GM12878 (cell line): Measurements from ENCODE around the gene AP1M1. TPM values are rescaled to one million over a fixed set of nuclear protein-coding genes. Genes with fewer than 3 reads are reported as not detected.

Experiments
- ATAC-seq: fragments of 200-7000 bp; cut with Tn5 transposase; 3 replicates; pipeline ENCODE4 v1.9.1; 2020; ENCODE audit warnings: mild to moderate bottlenecking, moderate library complexity
- BruUV-seq: library from RNA; stranded (reverse); fragments of 400-500 nt; replicated peaks from 2 replicates; lab custom pipeline; 2021; lab: Mats Ljungman, UMichigan
- CTCF ChIA-PET: fragments of 300-600 bp; sonication (Branson Sonifier 250); formaldehyde crosslinking; extraction: SDS; loops from one replicate; lab custom pipeline; 2021; ENCODE audit warnings: inconsistent platforms; lab: Yijun Ruan, JAX
- POLR2A ChIA-PET: fragments of 350-600 bp; formaldehyde crosslinking; extraction: SDS; loops from one replicate; lab custom pipeline; 2021; ENCODE audit warnings: inconsistent platforms; lab: Charles Lee
- RAD21 ChIA-PET: fragments of 300-600 bp; sonication (Branson Sonifier 250); formaldehyde crosslinking; loops from one replicate; lab custom pipeline; 2023; ENCODE audit warnings: antibody characterized with exemption; ENCODE audit not compliant: unreplicated experiment; lab: Charles Lee
- SMC1A ChIA-PET: fragments of 300-600 bp; sonication (Branson Sonifier 250); formaldehyde crosslinking; loops from one replicate; lab custom pipeline; 2023; ENCODE audit not compliant: unreplicated experiment, uncharacterized antibody; lab: Charles Lee
- DNase-seq: peaks from one replicate; pipeline ENCODE4 v3.0.0-alpha.2; 2011; ENCODE audit warnings: low read depth, low spot score
- FAIRE-seq: peaks from 3 replicates; lab custom pipeline; 2011; peaks lifted over from hg19 to GRCh38; lab: Jason Lieb, UNC
- H2AFZ ChIP-seq: 2 replicates; pipeline ENCODE4 v1.6.0; 2011; ENCODE audit warnings: low read depth, low read length, control low read depth; ENCODE audit not compliant: control insufficient read depth
- H3K27ac ChIP-seq: 2 replicates; pipeline ENCODE4 v1.5.1; 2011; ENCODE audit warnings: control low read depth; ENCODE audit not compliant: control insufficient read depth, insufficient read depth
- H3K27me3 ChIP-seq, 2 experiments: replicated peaks in 1 of 2; 2 replicates each; pipeline versions ENCODE4 v1.6.0 to v1.6.1; 2011; ENCODE audit warnings: low read length in 1 of 2; ENCODE audit not compliant: control insufficient read depth in 2 of 2, insufficient read depth in 2 of 2
- H3K36me3 ChIP-seq, 2 experiments: 2 replicates each; pipeline ENCODE4 v1.5.1; 2011; ENCODE audit warnings: low read length in 1 of 2; ENCODE audit not compliant: control insufficient read depth in 2 of 2, insufficient read depth in 2 of 2
- H3K4me1 ChIP-seq: 2 replicates; pipeline ENCODE4 v1.6.1; 2011; ENCODE audit warnings: mild to moderate bottlenecking, low read length, moderate library complexity, mixed read lengths; ENCODE audit not compliant: control insufficient read depth, insufficient read depth
- H3K4me2 ChIP-seq: 2 replicates; pipeline ENCODE4 v1.6.0; 2011; ENCODE audit warnings: control low read depth; ENCODE audit not compliant: control insufficient read depth, insufficient read depth
- H3K4me3 ChIP-seq: fragments of 200-600 bp; sonication (generic); 2 replicates; pipeline ENCODE4 v1.5.1; 2016
- H3K79me2 ChIP-seq: 2 replicates; pipeline ENCODE4 v1.6.0; 2011; ENCODE audit warnings: low read length; ENCODE audit not compliant: control insufficient read depth, insufficient read depth
- H3K9ac ChIP-seq: 2 replicates; pipeline ENCODE4 v1.8.0; 2011; ENCODE audit warnings: low read length, control low read depth, mixed read lengths; ENCODE audit not compliant: control insufficient read depth, insufficient read depth
- H3K9me3 ChIP-seq: replicated peaks from 3 replicates; pipeline ENCODE4 v1.5.1; 2011; ENCODE audit warnings: mild to moderate bottlenecking, low read length; ENCODE audit not compliant: control insufficient read depth, insufficient read depth
- H4K20me1 ChIP-seq: 2 replicates; pipeline ENCODE4 v1.6.0; 2011; ENCODE audit not compliant: control insufficient read depth, insufficient read depth
- BMI1 ChIP-seq: fragments of 450-650 bp; IDR thresholded peaks from 2 replicates; pipeline ENCODE4 v1.6.1; 2016; ENCODE audit warnings: mild to moderate bottlenecking, moderate library complexity, borderline replicate concordance
- CREM ChIP-seq: IDR thresholded peaks from 2 replicates; pipeline ENCODE4 v1.6.1; 2014; ENCODE audit warnings: antibody characterized with exemption, low read depth
- DPF2 ChIP-seq: fragments of 450-650 bp; IDR thresholded peaks from 2 replicates; pipeline ENCODE4 v1.6.1; 2017; ENCODE audit warnings: mild to moderate bottlenecking
- EED ChIP-seq: sonication (generic); IDR thresholded peaks from 2 replicates; pipeline ENCODE4 v1.6.1; 2016; ENCODE audit warnings: antibody characterized with exemption, low read depth
- ESRRA ChIP-seq: IDR thresholded peaks from 2 replicates; pipeline ENCODE4 v1.6.1; 2012; ENCODE audit warnings: mild to moderate bottlenecking, low read length, improper control_type of control experiment
- KLF5 ChIP-seq: fragments of 450-650 bp; IDR thresholded peaks from 2 replicates; pipeline ENCODE4 v1.6.1; 2014; ENCODE audit warnings: mild to moderate bottlenecking; ENCODE audit not compliant: partially characterized antibody
- POU2F2 ChIP-seq: IDR thresholded peaks from 3 replicates; pipeline ENCODE4 v1.6.1; 2011; ENCODE audit warnings: low read depth, mild to moderate bottlenecking, low read length, borderline replicate concordance
- RAD21 ChIP-seq: IDR thresholded peaks from 2 replicates; pipeline ENCODE4 v1.6.1; 2011; ENCODE audit warnings: mild to moderate bottlenecking, low read depth, low read length, moderate library complexity; ENCODE audit not compliant: insufficient read depth
- RCOR1 ChIP-seq: conservative IDR thresholded peaks from 2 replicates; pipeline ENCODE4 v1.6.1; 2012; ENCODE audit warnings: low read depth, low read length, improper control_type of control experiment
- SPI1 ChIP-seq: IDR thresholded peaks from 2 replicates; pipeline ENCODE4 v1.6.1; 2011; ENCODE audit warnings: low read depth, mild to moderate bottlenecking, low read length, moderate library complexity, borderline replicate concordance; ENCODE audit not compliant: insufficient read depth
- TCF12 ChIP-seq: IDR thresholded peaks from 2 replicates; pipeline ENCODE4 v1.6.1; 2011; ENCODE audit warnings: low read depth, mild to moderate bottlenecking, low read length
- WGBS: methylation state at CpG from one replicate; pipeline ENCODE4 v1.1.6; 2016; ENCODE audit warnings: low lambda C conversion rate; ENCODE audit not compliant: insufficient replicate concordance, insufficient coverage; ENCODE audit errors: missing lambda C conversion rate; 5-methylcytosine and 5-hydroxymethylcytosine counted together
- in situ Hi-C: fragments of 300-500 bp; cut with MboI; formaldehyde crosslinking; loops from 9 replicates; pipeline ENCODE4 v1.14.3; 2018; ENCODE audit warnings: mixed read lengths
- intact Hi-C: fragments of 100-400 bp; cut with micrococcal nuclease; formaldehyde crosslinking; loops from one replicate; pipeline ENCODE4 v1.14.2; 2022; ENCODE audit not compliant: unreplicated experiment
- polyA plus RNA-seq, 11 experiments: library from polyadenylated mRNA; depleted of rRNA in 4 of 11; unstranded in 6 of 11; stranded (reverse) in 5 of 11; fragments of >200 nt; fragmentation: Nextera tagmentation in 4 of 11; fragmentation: Illumina TruSeq in 1 of 11; extraction: Ambion mirVana in 4 of 11; extraction: Trizol in 1 of 11; gene quantifications; 1 replicate in 1 of 11; 2 replicates in 10 of 11; pipeline versions ENCODE4 v1.2.1 to v1.2.3, GENCODE V29; 2011 to 2016; ENCODE audit warnings: inconsistent platforms in 2 of 11, missing spikeins in 2 of 11, low read depth in 1 of 11
- total RNA-seq, 4 experiments: library from RNA; depleted of rRNA in 3 of 4; stranded (reverse); fragments of >200 nt in 3 of 4; fragmentation: Illumina TruSeq in 1 of 4; extraction: Trizol in 1 of 4; gene quantifications; 2 replicates each; pipeline versions ENCODE4 v1.2.1 to v1.2.3, GENCODE V29; 2013 to 2021
- TF ChIP-seq, protein P1 (sequence below): fragments of 450-650 bp; IDR thresholded peaks from 2 replicates; pipeline ENCODE4 v1.6.1; 2017; ENCODE audit warnings: mild to moderate bottlenecking
- TF ChIP-seq, protein P2 (sequence below): fragments of 450-650 bp; IDR thresholded peaks from 2 replicates; pipeline ENCODE4 v1.6.1; 2017; ENCODE audit warnings: mild to moderate bottlenecking, low read depth, inconsistent platforms; ENCODE audit not compliant: poor library complexity, severe bottlenecking
- TF ChIP-seq, protein P3 (sequence below): fragments of 450-650 bp; IDR thresholded peaks from 2 replicates; pipeline ENCODE4 v1.6.1; 2017; ENCODE audit warnings: borderline replicate concordance
- TF ChIP-seq, protein P4 (sequence below): fragments of 450-650 bp; conservative IDR thresholded peaks from 2 replicates; pipeline ENCODE4 v1.6.1; 2017; ENCODE audit warnings: mild to moderate bottlenecking, moderate library complexity
- TF ChIP-seq, protein P5 (sequence below): IDR thresholded peaks from 2 replicates; pipeline ENCODE4 v1.6.1; 2011; ENCODE audit warnings: low read depth, mild to moderate bottlenecking, low read length, moderate library complexity, borderline replicate concordance; ENCODE audit errors: extremely low read depth

Gene AP1M1
- total and polyA plus RNA-seq, 10 of the 15 experiments (the other 5 are each of a cell fraction or from before 2014, with no cell fraction given): 1.0 to 116 (median 44.7) TPM

DNA sequence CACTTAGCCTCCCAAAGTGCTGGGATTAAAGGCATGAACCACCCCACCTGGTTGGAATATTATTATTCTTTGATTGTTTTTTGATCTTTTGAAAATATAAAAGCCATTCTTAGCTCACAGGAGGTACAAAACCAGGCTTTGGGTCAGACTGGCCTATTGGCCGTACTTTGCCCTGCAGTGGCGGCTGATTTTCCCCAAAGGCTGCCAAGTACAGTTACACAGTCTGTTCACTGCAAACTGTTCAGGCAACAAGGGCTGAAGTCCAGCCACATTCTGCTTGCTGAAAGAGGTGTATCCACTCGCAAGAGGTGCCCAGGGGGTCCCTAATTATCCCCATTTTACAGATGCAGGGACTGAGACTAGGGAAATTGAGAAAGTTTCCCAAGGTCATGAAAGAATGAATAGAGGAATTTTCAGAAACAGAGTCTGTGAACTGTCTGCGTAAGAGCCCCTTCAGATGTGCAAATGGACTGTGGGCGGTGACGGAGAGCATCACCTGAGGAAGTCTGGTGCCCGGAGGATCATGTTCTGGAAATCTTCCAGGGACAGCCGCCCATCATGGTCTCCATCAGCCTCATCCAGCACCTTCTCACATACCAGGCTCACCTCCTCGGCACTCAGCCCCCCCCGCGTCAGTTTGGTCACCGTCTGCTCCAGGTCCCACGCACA, 33.4 kb upstream of the AP1M1 start:
- WGBS: 77% methylated on average over 13 of the region's 13 CpGs
- ChIA-PET SMC1A (interaction anchor here (0.8 to 1.5 kb wide), 3 partner anchors 8 to 123 kb away, joined by 3 to 4 read pairs (median 3); no protein-coding TSS in a partner anchor), RAD21 (no interaction called here), POLR2A (no interaction called here), CTCF (interaction anchor here (0.6 kb wide), 1 partner anchor 50 kb away, joined by 3 read pairs; no protein-coding TSS in a partner anchor)
- Histone ChIP-seq H3K9ac (no peak overlapping the region), H3K27ac (no peak overlapping the region), H3K4me2 (no peak overlapping the region), H2AFZ (no peak overlapping the region), H3K4me1 (peaks cover 12% of the 10 kb centered on the region), H3K36me3 (no peaks in the 10 kb centered on the region), H4K20me1 (no peaks in the 10 kb centered on the region), H3K27me3 (no peaks in the 10 kb centered on the region), H3K9me3 (no peaks in the 10 kb centered on the region; the same call in 2 of the 3 replicates), H3K79me2 (no peaks in the 10 kb centered on the region), H3K4me3 (no peak overlapping the region)
- intact Hi-C loops (no loop called here), in situ Hi-C loops (no loop called here)
- DNase-seq (no peak), FAIRE-seq (no peak), ATAC-seq (no peak)
- BruUV-seq: no TSS peak
- TF ChIP-seq TCF12: no peak
- TF ChIP-seq, protein P1, sequence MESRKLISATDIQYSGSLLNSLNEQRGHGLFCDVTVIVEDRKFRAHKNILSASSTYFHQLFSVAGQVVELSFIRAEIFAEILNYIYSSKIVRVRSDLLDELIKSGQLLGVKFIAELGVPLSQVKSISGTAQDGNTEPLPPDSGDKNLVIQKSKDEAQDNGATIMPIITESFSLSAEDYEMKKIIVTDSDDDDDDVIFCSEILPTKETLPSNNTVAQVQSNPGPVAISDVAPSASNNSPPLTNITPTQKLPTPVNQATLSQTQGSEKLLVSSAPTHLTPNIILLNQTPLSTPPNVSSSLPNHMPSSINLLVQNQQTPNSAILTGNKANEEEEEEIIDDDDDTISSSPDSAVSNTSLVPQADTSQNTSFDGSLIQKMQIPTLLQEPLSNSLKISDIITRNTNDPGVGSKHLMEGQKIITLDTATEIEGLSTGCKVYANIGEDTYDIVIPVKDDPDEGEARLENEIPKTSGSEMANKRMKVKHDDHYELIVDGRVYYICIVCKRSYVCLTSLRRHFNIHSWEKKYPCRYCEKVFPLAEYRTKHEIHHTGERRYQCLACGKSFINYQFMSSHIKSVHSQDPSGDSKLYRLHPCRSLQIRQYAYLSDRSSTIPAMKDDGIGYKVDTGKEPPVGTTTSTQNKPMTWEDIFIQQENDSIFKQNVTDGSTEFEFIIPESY: no peak
- TF ChIP-seq EED: no peak
- TF ChIP-seq RAD21: no peak
- TF ChIP-seq ESRRA: no peak
- TF ChIP-seq, protein P2, sequence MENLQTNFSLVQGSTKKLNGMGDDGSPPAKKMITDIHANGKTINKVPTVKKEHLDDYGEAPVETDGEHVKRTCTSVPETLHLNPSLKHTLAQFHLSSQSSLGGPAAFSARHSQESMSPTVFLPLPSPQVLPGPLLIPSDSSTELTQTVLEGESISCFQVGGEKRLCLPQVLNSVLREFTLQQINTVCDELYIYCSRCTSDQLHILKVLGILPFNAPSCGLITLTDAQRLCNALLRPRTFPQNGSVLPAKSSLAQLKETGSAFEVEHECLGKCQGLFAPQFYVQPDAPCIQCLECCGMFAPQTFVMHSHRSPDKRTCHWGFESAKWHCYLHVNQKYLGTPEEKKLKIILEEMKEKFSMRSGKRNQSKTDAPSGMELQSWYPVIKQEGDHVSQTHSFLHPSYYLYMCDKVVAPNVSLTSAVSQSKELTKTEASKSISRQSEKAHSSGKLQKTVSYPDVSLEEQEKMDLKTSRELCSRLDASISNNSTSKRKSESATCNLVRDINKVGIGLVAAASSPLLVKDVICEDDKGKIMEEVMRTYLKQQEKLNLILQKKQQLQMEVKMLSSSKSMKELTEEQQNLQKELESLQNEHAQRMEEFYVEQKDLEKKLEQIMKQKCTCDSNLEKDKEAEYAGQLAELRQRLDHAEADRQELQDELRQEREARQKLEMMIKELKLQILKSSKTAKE: no peak
- no peak for TF ChIP-seq DPF2
- no peak for TF ChIP-seq RCOR1
- TF ChIP-seq, protein P3, sequence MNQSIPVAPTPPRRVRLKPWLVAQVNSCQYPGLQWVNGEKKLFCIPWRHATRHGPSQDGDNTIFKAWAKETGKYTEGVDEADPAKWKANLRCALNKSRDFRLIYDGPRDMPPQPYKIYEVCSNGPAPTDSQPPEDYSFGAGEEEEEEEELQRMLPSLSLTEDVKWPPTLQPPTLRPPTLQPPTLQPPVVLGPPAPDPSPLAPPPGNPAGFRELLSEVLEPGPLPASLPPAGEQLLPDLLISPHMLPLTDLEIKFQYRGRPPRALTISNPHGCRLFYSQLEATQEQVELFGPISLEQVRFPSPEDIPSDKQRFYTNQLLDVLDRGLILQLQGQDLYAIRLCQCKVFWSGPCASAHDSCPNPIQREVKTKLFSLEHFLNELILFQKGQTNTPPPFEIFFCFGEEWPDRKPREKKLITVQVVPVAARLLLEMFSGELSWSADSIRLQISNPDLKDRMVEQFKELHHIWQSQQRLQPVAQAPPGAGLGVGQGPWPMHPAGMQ: no peak
- TF ChIP-seq SPI1: no peak
- TF ChIP-seq, protein P4, sequence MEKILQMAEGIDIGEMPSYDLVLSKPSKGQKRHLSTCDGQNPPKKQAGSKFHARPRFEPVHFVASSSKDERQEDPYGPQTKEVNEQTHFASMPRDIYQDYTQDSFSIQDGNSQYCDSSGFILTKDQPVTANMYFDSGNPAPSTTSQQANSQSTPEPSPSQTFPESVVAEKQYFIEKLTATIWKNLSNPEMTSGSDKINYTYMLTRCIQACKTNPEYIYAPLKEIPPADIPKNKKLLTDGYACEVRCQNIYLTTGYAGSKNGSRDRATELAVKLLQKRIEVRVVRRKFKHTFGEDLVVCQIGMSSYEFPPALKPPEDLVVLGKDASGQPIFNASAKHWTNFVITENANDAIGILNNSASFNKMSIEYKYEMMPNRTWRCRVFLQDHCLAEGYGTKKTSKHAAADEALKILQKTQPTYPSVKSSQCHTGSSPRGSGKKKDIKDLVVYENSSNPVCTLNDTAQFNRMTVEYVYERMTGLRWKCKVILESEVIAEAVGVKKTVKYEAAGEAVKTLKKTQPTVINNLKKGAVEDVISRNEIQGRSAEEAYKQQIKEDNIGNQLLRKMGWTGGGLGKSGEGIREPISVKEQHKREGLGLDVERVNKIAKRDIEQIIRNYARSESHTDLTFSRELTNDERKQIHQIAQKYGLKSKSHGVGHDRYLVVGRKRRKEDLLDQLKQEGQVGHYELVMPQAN: no peak
- TF ChIP-seq POU2F2: no peak
- no peak for TF ChIP-seq KLF5
- no peak for TF ChIP-seq CREM
- TF ChIP-seq BMI1: no peak
- TF ChIP-seq, protein P5, sequence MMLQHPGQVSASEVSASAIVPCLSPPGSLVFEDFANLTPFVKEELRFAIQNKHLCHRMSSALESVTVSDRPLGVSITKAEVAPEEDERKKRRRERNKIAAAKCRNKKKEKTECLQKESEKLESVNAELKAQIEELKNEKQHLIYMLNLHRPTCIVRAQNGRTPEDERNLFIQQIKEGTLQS: no peak
